ENCODE measurements around the gene TMSB15C.
"Not testable (repeated sequence)": the region's sequence is repeated elsewhere in the genome, so short reads cannot be mapped to it uniquely, and the experiment has no call there.

The TMSB15C gene

GRCh38 chrX:104075778-104076445, at the start of gene TMSB15C:
TMSB15C (minus strand) TSS chrX:104076236.
- not testable (repeated sequence) for DNase-seq

- no peak for DNase-seq
Observed at GRCh38 chrX:104122829-104123228, 46.8 kb upstream of the TMSB15C start.

DNA sequence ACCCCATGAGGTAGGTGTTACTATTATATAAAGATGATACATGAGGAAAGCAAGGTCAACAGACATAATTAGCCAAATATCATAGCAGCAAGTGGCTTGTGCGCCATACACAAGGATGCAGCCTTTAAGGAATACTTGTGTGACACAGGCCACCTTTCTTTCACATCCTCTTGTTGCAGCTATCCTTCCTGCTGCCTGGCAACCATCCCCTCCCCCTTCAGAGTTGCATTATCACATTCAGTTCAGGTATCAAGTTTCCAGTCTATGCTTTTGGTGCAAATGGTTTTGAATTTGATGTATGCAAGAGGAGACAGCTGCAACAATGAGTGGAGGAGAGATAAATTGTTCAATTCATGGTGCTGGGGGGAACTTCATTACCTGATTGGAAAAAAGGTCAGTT, 42.7 kb upstream of the TMSB15C start:
- no peak for DNase-seq

DNA sequence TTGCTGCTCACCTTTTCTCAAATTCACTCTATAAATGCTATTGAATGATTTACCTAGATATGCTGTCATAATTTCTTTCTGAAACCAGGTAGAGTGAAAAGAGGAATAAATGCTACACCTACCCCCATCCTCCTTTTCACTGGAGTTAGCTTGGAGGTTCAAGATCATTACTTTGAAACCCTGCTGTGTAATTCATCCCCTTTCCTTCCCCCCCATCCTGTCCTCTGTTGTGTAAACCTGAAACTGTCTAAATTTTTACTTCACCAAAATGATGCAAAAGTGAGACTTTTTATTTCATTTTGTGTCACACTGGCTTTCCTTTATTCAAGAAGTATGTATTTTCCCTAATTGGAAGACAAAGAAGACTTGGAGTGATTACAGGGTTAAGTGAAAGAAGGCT, 41.7 kb upstream of the TMSB15C start:
- DNase-seq: no peak

DNA sequence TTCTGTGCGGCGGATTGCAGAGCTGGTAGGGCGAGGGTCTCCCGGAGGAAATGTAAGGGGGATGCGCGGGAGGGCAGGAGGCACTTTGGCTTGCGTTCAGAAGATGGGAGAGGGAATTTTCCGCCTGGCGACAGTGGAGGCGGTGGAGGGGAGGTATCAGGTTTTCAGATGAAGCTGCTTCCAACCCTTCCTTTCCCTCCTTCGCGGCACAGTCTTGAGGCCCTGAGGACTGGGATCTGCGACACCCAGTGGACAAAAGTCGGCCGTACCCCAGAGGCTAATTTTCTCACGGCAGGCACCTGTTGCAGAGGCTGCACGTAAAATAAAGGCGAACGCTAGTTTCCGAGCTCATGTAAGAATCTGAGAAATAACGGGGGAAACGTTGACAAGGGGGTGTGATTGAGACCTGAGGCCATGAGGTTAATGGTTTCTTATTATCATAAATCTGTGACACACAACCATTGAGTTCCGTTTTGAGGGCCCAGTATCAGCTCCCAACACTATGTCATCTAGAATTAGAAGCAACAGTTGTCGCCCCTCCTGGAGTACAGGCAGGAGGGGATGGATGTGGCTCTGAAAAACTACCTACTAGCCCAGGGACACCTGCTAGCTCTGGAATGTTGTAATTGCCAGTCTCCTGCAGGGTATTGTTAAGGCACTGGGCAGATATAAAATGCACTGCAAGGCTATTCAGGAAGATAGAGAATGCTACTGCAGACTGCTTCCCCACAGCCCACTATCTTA, 37.4 kb upstream of the TMSB15C start:
- peak; percentile 18 for DNase-seq

GRCh38 chrX:104112326-104112951, 36.4 kb upstream of the TMSB15C start, which contains the start of gene ZCCHC18:
ZCCHC18 (plus strand) TSS chrX:104112523; CDS start chrX:104114112, 1,589 bp downstream.
- DNase-seq: no peak

GRCh38 chrX:104110491-104111240, 34.6 kb upstream of the TMSB15C start:
- DNase-seq: not testable (repeated sequence)

GRCh38 chrX:104108955-104109354, 32.9 kb upstream of the TMSB15C start:
- DNase-seq: no peak

DNA sequence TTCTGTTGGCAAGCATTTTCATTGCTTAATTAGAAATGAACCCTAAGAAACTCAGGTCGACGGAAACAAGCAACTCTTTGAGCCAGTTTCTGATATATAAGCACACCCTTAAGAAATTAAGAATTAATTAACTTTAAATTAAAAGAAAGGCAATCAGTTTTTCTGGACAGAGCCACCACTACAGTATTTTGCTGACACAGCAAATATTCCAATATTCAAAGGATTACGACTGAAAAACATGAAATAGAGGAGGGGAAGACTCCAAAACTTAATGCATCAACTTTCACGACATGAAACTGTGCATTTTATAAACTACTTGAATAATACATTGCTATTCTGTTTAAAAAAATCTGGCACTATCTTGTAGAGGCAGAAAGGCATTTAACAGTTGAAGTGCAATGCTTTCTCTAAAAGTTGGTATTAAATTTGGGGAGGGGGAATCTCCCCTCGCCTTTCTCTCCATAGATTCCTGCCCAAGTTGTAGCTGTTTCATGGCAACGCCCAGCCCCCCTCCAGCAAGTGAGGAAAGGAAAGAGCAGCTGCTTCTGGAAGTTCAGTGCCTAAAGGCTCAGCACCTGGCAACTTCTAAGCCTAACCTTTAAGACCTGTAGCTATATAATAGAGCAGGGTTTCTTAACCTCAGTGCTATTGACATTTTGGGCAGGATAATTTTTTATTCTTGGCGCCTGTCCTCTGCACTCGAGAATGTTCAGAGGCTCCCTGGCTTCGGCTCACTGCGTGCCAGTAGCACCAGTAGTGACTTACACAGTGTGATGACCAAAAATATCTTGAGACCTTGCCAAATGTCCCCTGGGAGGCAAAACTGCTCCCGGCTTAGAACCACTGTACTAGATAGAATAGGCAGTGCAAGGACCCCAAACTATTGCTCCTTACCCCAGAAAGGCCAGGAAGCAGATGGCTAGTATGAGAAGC, 29.6 kb upstream of the TMSB15C start:
- no peak for DNase-seq

- no peak for DNase-seq
Observed at GRCh38 chrX:104104676-104105075, 28.6 kb upstream of the TMSB15C start.

GRCh38 chrX:104098919-104099318, 22.9 kb upstream of the TMSB15C start:
- no peak for DNase-seq

GRCh38 chrX:104098151-104098808, 22.2 kb upstream of the TMSB15C start:
- DNase-seq: peak; percentile 74

DNA sequence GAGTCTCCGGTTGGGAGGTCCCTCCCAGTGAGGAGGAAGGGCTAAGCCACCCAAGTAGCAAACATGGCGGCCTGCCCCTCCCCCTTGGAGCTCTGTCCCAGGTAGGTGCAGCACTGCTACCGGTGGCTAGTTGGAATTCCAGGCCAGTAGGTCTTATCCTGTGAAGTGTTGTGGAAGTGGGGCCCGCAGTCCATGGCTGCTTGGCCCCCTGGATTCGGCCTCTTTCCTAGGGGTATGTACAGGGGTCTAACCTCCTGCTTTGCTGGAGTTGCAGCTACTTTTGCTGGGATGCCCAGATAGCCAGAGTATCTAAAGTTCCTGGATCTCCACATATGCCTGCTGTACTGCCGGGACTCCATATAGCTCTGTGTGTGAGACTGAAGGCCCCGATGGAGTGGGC, 9.9 kb upstream of the TMSB15C start:
- DNase-seq: no peak

DNA sequence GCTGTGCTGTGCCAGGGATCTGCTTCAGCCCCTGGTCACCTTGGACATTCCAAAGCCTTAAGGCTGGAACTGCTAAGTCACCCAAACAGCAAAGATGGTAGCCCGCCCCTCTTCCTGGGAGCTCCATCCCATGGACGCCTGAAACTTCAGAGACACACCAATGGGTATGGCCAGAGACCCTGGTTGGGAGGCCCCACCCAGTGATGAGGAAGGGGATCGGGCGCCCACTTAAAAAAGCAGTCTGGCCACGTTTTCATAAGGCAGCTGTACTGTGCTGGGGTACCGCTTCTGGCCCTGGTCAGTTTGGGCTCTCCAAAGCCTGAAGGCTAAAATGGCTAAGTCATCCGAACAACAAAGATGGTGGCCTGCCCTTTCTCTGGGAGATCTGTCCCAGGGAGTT, 9.4 kb upstream of the TMSB15C start:
- no peak for DNase-seq

DNA sequence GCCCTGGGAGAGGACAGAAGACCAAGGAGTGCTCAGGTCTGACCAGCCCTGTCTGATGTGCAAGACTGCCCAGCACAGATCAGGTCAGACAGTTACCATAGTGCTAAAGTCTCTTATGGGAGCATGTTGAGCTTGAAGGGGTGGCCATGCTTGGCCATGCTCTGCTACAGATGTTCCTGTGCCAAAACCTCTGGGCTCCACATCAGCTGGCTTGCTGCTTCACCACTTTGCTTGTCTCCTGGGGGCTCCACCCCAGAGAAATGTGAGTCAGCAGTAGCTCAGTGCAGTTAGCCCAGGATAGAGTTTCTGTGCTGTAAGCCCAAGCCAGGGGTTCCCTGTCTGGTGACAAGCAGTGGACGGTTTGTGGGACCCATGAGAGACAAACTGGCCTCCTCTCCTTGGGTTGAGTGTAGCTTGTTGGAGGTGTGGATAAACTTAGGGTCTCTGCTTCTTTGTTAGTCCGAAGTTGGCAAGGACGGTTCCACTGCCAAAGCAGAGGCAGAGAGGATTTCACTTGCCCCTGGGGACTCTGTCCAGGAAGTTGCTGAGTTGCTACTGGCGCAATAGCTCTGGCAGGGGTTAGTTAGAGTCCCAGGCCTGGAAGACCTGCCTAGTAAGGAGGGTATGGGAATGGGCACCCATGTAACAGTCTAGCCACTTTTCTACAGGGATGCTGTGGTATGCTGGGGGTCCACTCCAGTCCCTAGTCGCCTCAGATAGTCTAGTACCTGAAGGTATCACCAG, 8.7 kb upstream of the TMSB15C start:
- DNase-seq: no peak

DNA sequence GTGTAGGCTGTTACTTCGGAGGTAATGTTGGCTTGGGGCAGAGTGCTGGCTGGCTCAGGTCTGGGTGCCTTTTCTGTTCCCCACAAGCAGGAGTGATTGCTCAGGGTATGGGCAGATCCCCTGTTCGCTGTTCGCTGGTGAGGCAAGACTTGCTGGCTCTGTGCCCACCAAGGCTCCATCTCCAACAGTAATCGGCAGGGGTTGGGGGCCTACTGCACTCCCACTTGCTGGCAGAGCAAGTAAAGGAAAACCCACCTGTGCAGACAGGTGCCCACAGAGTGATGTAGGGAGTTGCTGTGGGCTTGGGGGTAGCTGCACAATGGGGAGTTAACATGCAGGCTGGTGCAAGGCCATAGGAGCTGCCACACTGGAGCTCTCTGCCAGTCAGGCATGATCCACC, 8.0 kb upstream of the TMSB15C start:
- DNase-seq: no peak

GRCh38 chrX:104077854-104078253, 1.8 kb upstream of the TMSB15C start:
- DNase-seq: not testable (repeated sequence)

GRCh38 chrX:104062636-104063035, 13.4 kb downstream of the TMSB15C start:
- not testable (repeated sequence) for DNase-seq

DNA sequence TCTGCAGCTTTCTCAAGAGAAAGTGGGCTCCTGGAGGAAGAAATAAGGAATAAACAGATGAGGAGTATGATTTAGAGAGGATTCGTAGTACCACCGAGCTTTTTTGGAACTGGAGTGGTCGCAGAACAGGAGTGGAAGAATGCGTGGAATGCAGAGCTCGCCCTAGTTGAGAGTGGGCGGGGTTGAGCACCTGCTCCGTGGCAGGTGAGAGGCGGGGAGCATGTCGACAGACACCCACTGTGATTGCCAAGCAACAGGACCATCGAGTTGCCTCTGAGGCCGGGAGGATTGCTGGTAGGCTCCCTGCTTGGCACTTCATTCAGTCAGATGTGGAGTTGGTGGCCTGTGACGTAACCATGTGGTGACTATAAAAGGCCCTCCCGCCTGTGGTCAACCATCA, 21.1 kb downstream of the TMSB15C start:
- DNase-seq: not testable (repeated sequence)

DNA sequence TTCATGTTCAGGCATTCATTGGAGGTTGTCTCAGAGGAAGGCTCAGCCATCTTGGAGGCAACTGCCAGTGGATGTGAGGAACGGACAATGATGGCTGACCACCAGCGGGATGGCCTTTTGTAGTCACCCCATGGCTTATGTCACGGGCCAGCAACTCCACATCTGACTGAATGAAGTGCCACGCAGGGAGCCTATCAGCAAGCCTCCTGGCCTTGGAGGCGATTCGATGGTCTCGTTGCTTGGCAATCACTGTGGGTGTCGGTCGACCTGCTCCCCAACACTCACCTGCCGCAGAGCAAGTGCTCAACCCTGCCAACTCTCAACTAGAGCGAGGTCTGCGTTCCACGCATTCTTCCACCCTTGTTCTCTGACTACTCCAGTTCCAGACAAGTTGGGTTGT, 28.9 kb downstream of the TMSB15C start:
- DNase-seq: no peak

DNA sequence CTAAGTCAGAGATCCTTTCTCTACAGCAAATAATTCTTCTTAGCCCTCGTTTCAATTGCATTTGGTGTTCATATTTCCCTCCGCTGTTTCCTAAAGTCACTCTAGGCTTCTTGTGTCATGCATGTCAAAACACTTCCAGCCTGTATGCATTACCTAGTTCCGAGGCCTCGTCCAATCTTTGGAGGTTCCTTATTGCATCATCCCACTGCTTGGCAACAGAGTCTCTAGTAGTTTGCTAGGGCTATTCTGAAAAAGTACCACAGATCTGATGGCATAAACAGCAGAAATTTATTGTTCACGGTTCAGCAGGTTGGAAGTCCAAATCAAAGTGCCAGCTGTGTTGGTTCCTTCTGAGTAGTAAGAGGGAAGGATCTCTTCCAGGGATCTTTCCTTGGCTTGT, 30.4 kb downstream of the TMSB15C start:
- DNase-seq: no peak
